ENCODE data around the gene RREB1. TPM values are rescaled to one million over a fixed set of nuclear protein-coding genes. Genes with fewer than 3 reads are reported as not detected.

The RREB1 gene
- polyA plus RNA-seq, 1 donor (not counting 4 experiments of a cell fraction or from before 2014, with no cell fraction given) = 6.1 TPM

DNA sequence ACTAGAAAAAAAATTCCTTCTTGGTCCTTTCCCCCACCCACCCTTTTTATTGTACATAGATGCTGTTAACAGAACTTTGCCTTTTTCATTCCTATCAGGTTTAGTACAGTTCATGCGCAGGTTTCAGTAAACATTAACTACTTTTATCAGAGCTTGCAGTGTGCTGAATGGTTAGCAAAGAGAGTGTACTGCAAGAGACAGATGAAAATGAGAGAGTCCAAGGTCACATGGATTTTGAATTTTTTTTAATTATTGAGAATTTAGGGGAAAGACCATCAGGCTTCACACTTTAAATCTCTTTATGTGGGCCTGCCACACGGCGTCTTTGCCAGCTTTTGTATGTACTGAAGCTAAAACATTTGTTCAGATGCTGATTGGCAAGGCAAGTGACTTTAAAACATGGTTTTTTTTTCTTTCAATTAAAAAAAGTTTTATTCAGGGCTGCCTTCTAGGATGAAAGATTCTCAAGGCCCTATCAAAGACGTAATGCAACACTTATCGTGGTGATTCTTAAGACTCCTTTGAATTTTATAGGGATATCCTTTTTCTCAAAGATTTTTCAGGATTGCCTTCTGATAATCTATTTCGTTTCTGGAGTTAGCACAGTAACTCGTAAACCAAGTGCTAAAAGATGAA is 32.2 kb downstream of the RREB1 start:
- peaks cover 4% of the 10 kb centered on the region for H3K9me1 ChIP-seq (ENCODE audit: control insufficient read depth, extremely low read depth, insufficient read depth, low read length)
- H3K27me3 ChIP-seq (ENCODE audit: control insufficient read depth, extremely low read depth, insufficient read depth, low read length) = no peaks in the 10 kb centered on the region
- peak overlapping the region; percentile 77 for H3K4me2 ChIP-seq (ENCODE audit: control insufficient read depth, extremely low read depth, insufficient read depth, low read depth, low read length)
- dilution Hi-C loops (cut with MboI; ENCODE audit: extremely low pct_ligation_motif_present, low sequenced_read_pairs) = no loop called here
- H3K4me1 ChIP-seq (ENCODE audit: control insufficient read depth, extremely low read depth, insufficient read depth, low read length) = peaks cover 62% of the 10 kb centered on the region
- FAIRE-seq (no peak), DNase-seq (ENCODE audit: low read depth, low spot score) (no peak)
- H3K9me3 ChIP-seq (ENCODE audit: control insufficient read depth, low read depth, low read length) = no peaks in the 10 kb centered on the region
- peak overlapping the region; percentile 85 for H3K9ac ChIP-seq (ENCODE audit: control insufficient read depth, extremely low read depth, insufficient read depth, low read length)
- peak overlapping the region; percentile 72 for H3K27ac ChIP-seq (ENCODE audit: control insufficient read depth, insufficient read depth, low read length)
- H4K20me1 ChIP-seq (ENCODE audit: control insufficient read depth, extremely low read depth, insufficient read depth, low read length) = peaks cover 4% of the 10 kb centered on the region
- peak overlapping the region in 2 of 3 experiments; percentile 63 to 68 for H3K4me3 ChIP-seq (ENCODE audit: control insufficient read depth in 2 of 3, extremely low read depth in 1 of 3, insufficient read depth in 2 of 3, low read depth in 1 of 3, low read length in 3 of 3)
- peaks cover 98% of the 10 kb centered on the region for H3K79me2 ChIP-seq (ENCODE audit: control insufficient read depth, insufficient read depth, low read length)
- TF ChIP-seq, protein P1, sequence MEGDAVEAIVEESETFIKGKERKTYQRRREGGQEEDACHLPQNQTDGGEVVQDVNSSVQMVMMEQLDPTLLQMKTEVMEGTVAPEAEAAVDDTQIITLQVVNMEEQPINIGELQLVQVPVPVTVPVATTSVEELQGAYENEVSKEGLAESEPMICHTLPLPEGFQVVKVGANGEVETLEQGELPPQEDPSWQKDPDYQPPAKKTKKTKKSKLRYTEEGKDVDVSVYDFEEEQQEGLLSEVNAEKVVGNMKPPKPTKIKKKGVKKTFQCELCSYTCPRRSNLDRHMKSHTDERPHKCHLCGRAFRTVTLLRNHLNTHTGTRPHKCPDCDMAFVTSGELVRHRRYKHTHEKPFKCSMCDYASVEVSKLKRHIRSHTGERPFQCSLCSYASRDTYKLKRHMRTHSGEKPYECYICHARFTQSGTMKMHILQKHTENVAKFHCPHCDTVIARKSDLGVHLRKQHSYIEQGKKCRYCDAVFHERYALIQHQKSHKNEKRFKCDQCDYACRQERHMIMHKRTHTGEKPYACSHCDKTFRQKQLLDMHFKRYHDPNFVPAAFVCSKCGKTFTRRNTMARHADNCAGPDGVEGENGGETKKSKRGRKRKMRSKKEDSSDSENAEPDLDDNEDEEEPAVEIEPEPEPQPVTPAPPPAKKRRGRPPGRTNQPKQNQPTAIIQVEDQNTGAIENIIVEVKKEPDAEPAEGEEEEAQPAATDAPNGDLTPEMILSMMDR (optimal IDR thresholded peaks at IDR 0.05 in 1 of 3, IDR thresholded peaks at IDR 0.05 in 1 of 3, conservative IDR thresholded peaks at IDR 0.05 in 1 of 3; ENCODE audit: extremely low read depth in 1 of 3, insufficient read depth in 2 of 3, low read length in 3 of 3) = no peak
- TF ChIP-seq EZH2 (IDR thresholded peaks at IDR 0.05; ENCODE audit: low read length) = no peak
- no peak overlapping the region for H2AFZ ChIP-seq (ENCODE audit: control insufficient read depth, low read length)
- peaks cover 0 to 2% of the 10 kb centered on the region in 2 experiments for H3K36me3 ChIP-seq (ENCODE audit: control insufficient read depth in 2 of 2, extremely low read depth in 1 of 2, insufficient read depth in 2 of 2, low read length in 2 of 2)

GRCh38 chr6:7140631-7141378 is 33.0 kb downstream of the RREB1 start:
- DNase-seq (ENCODE audit: low read depth, low spot score) (no peak), FAIRE-seq (peak; percentile 23)
- Histone ChIP-seq H3K27ac (ENCODE audit: control insufficient read depth, insufficient read depth, low read length) (peak overlapping the region; percentile 72), H2AFZ (ENCODE audit: control insufficient read depth, low read length) (peak overlapping the region; percentile 46), H3K9me1 (ENCODE audit: control insufficient read depth, extremely low read depth, insufficient read depth, low read length) (peaks cover 4% of the 10 kb centered on the region), H3K4me2 (ENCODE audit: control insufficient read depth, extremely low read depth, insufficient read depth, low read depth, low read length) (peak overlapping the region; percentile 86), H3K4me3 (ENCODE audit: control insufficient read depth in 2 of 3, extremely low read depth in 1 of 3, insufficient read depth in 2 of 3, low read depth in 1 of 3, low read length in 3 of 3) (peak overlapping the region; percentile 41 to 68 (median 63)), H3K4me1 (ENCODE audit: control insufficient read depth, extremely low read depth, insufficient read depth, low read length) (peaks cover 68% of the 10 kb centered on the region), H3K27me3 (ENCODE audit: control insufficient read depth, extremely low read depth, insufficient read depth, low read length) (no peaks in the 10 kb centered on the region), H3K79me2 (ENCODE audit: control insufficient read depth, insufficient read depth, low read length) (peaks cover 98% of the 10 kb centered on the region), H3K9me3 (ENCODE audit: control insufficient read depth, low read depth, low read length) (no peaks in the 10 kb centered on the region), H3K36me3 (ENCODE audit: control insufficient read depth in 2 of 2, extremely low read depth in 1 of 2, insufficient read depth in 2 of 2, low read length in 2 of 2) (peaks cover 0 to 2% of the 10 kb centered on the region in 2 experiments), H4K20me1 (ENCODE audit: control insufficient read depth, extremely low read depth, insufficient read depth, low read length) (peaks cover 4% of the 10 kb centered on the region), H3K9ac (ENCODE audit: control insufficient read depth, extremely low read depth, insufficient read depth, low read length) (peak overlapping the region; percentile 85)
- TF ChIP-seq, protein P1 (optimal IDR thresholded peaks at IDR 0.05 in 1 of 3, IDR thresholded peaks at IDR 0.05 in 1 of 3, conservative IDR thresholded peaks at IDR 0.05 in 1 of 3; ENCODE audit: extremely low read depth in 1 of 3, insufficient read depth in 2 of 3, low read length in 3 of 3) = no peak
- TF ChIP-seq EZH2 (IDR thresholded peaks at IDR 0.05; ENCODE audit: low read length) = no peak
- dilution Hi-C loops (cut with MboI; ENCODE audit: extremely low pct_ligation_motif_present, low sequenced_read_pairs) = no loop called here

Data from keratinocyte (primary cell).